GM23338 (cell line): ENCODE data around the gene RGS6. TPM values are rescaled to one million over a fixed set of nuclear protein-coding genes. Genes with fewer than 3 reads are reported as not detected.

Experiments
- ATAC-seq: fragments of 200-7000 bp; cut with Tn5 transposase; 3 replicates; pipeline ENCODE4 v1.9.1; 2020
- DNase-seq: peaks from one replicate; pipeline ENCODE4 v3.0.0-alpha.2; 2015; ENCODE audit warnings: low spot score
- H2AFZ ChIP-seq: fragments of 200-600 bp; sonication (generic); 2 replicates; pipeline ENCODE4 v1.8.0; 2016; ENCODE audit warnings: antibody characterized with exemption, mild to moderate bottlenecking, moderate library complexity
- H3F3A ChIP-seq: fragments of 200-600 bp; sonication (generic); replicated peaks from 2 replicates; pipeline ENCODE4 v1.8.0; 2017; ENCODE audit warnings: antibody characterized with exemption, mixed run types, low read depth
- H3K27ac ChIP-seq: fragments of 200-600 bp; sonication (generic); 2 replicates; pipeline ENCODE4 v1.6.1; 2016; ENCODE audit warnings: low read depth
- H3K27me3 ChIP-seq: fragments of 200-600 bp; sonication (generic); 2 replicates; pipeline ENCODE4 v1.8.0; 2016; ENCODE audit warnings: mild to moderate bottlenecking, mixed run types, moderate library complexity; ENCODE audit not compliant: insufficient read depth
- H3K36me3 ChIP-seq: fragments of 200-600 bp; sonication (generic); 2 replicates; pipeline ENCODE4 v1.8.0; 2016; ENCODE audit warnings: mild to moderate bottlenecking; ENCODE audit not compliant: insufficient read depth
- H3K4me1 ChIP-seq: fragments of 200-600 bp; sonication (generic); 2 replicates; pipeline ENCODE4 v1.8.0; 2016; ENCODE audit warnings: mild to moderate bottlenecking, moderate library complexity; ENCODE audit not compliant: insufficient read depth
- H3K4me2 ChIP-seq: fragments of 200-600 bp; sonication (generic); 2 replicates; pipeline ENCODE4 v1.7.1; 2017; ENCODE audit warnings: mixed run types
- H3K4me3 ChIP-seq: fragments of 200-600 bp; sonication (generic); 2 replicates; pipeline ENCODE4 v1.6.1; 2016; ENCODE audit warnings: mixed run types
- H3K79me2 ChIP-seq: fragments of 200-600 bp; sonication (generic); replicated peaks from 2 replicates; pipeline ENCODE4 v1.8.0; 2017; ENCODE audit warnings: mild to moderate bottlenecking; ENCODE audit not compliant: insufficient read depth
- H3K9me2 ChIP-seq: fragments of 200-600 bp; sonication (generic); 2 replicates; pipeline ENCODE4 v1.8.0; 2017; ENCODE audit not compliant: insufficient read depth
- H4K20me1 ChIP-seq: fragments of 200-600 bp; sonication (generic); replicated peaks from 2 replicates; pipeline ENCODE4 v1.8.0; 2017; ENCODE audit warnings: mild to moderate bottlenecking; ENCODE audit not compliant: insufficient read depth
- H3K27ac Mint-ChIP-seq: 2 replicates; pipeline ENCODE4 v1.8.0; 2020; ENCODE audit warnings: inconsistent platforms, mild to moderate bottlenecking, moderate library complexity, mixed read lengths
- H3K27me3 Mint-ChIP-seq: 3 replicates; pipeline ENCODE4 v1.8.0; 2022; ENCODE audit warnings: low read depth, mild to moderate bottlenecking, moderate library complexity, mixed read lengths, inconsistent platforms; ENCODE audit not compliant: insufficient read depth, poor library complexity
- H3K36me3 Mint-ChIP-seq: 3 replicates; pipeline ENCODE4 v1.8.0; 2021; ENCODE audit warnings: low read depth, mild to moderate bottlenecking, inconsistent platforms, moderate library complexity, mixed read lengths
- H3K4me1 Mint-ChIP-seq: 3 replicates; pipeline ENCODE4 v1.8.0; 2020; ENCODE audit warnings: mild to moderate bottlenecking, inconsistent platforms, mixed read lengths
- H3K4me3 Mint-ChIP-seq: 3 replicates; pipeline ENCODE4 v1.8.0; 2021; ENCODE audit warnings: moderate library complexity, mild to moderate bottlenecking, inconsistent platforms, mixed read lengths
- H3K9me3 Mint-ChIP-seq: 3 replicates; pipeline ENCODE4 v1.8.0; 2020; ENCODE audit warnings: moderate library complexity, mild to moderate bottlenecking, inconsistent platforms, mixed read lengths
- CREB1 ChIP-seq: fragments of 250-450 bp; sonication (Bioruptor Pico); IDR thresholded peaks from 2 replicates; pipeline ENCODE4 v1.5.0; 2020; ENCODE audit warnings: low read depth, mild to moderate bottlenecking, moderate library complexity
- EZH2 ChIP-seq: fragments of 200-600 bp; sonication (generic); IDR thresholded peaks from one replicate; pipeline ENCODE4 v1.8.0; 2017; ENCODE audit warnings: antibody characterized with exemption, mild to moderate bottlenecking, low read depth; ENCODE audit not compliant: unreplicated experiment
- EZH2phosphoT487 ChIP-seq: fragments of 200-600 bp; sonication (generic); IDR thresholded peaks from one replicate; pipeline ENCODE4 v1.8.1; 2018; ENCODE audit warnings: antibody characterized with exemption; ENCODE audit not compliant: unreplicated experiment
- JUNB ChIP-seq: IDR thresholded peaks from one replicate; pipeline ENCODE4 v1.6.1; 2016; ENCODE audit warnings: antibody characterized with exemption; ENCODE audit not compliant: unreplicated experiment
- POLR2AphosphoS5 ChIP-seq: IDR thresholded peaks from 2 replicates; pipeline ENCODE4 v1.6.1; 2016; ENCODE audit warnings: antibody characterized with exemption, low read depth
- ZNF114 ChIP-seq: fragments of 250-450 bp; sonication (Bioruptor Pico); IDR thresholded peaks from 2 replicates; pipeline ENCODE4 v1.5.0; 2020; ENCODE audit warnings: mild to moderate bottlenecking, moderate library complexity
- polyA plus RNA-seq: library from polyadenylated mRNA; unstranded; fragments of >200 nt; fragmentation: Nextera tagmentation; extraction: Ambion mirVana; gene quantifications from 2 replicates; pipeline ENCODE4 v1.2.1, GENCODE V29; 2016
- total RNA-seq: library from RNA; depleted of rRNA; stranded (reverse); fragments of >200 nt; shearing (Covaris generic); gene quantifications from 2 replicates; pipeline ENCODE4 v1.2.3, GENCODE V29; 2014
- TF ChIP-seq, protein P1 (sequence below), 2 experiments: fragments of 200-600 bp in 1 of 2; sonication (generic) in 1 of 2; conservative IDR thresholded peaks; 2 replicates each; pipeline versions ENCODE4 v1.5.1 to v1.6.1; 2016 to 2017; ENCODE audit warnings: antibody characterized with exemption in 2 of 2, low read depth in 2 of 2, mild to moderate bottlenecking in 2 of 2, moderate library complexity in 1 of 2
- TF ChIP-seq, protein P2 (sequence below): fragments of 250-450 bp; sonication (Bioruptor Pico); IDR thresholded peaks from 2 replicates; pipeline ENCODE4 v1.5.0; 2020; ENCODE audit warnings: mild to moderate bottlenecking, moderate library complexity

Gene RGS6
- total and polyA plus RNA-seq, 2 experiments from 2014 or later, result 0.66 to 0.83 TPM

DNA sequence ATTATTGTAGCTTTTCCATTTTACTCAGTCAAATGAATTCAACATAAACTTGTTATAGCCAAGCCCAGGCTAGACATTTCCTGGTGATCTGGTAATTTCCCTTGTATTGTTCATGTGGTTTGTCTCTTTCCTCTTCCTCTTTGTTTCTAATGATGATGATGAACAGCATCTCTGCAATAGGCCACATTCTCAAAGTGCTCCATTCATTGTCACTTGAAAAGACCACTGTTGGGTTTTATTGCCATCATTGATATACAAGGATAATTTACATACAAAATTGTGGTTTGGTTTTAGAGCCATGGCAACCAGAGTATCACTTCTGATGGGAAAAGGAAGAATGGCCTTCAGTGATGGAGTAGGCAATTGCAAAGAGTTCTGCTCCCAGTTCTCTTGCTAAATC, 379.3 kb downstream of the RGS6 start:
- H3K4me3 ChIP-seq, result no peak overlapping the region
- no peak for DNase-seq
- Mint-ChIP-seq H3K27ac (no peak overlapping the region), H3K9me3 (peaks cover 7% of the 10 kb centered on the region; the same call in 2 of the 3 replicates), H3K4me1 (peaks cover 11% of the 10 kb centered on the region; the same call in 2 of the 3 replicates), H3K4me3 (no peak overlapping the region), H3K36me3 (no peaks in the 10 kb centered on the region), H3K27me3 (no peaks in the 10 kb centered on the region)
- no peaks in the 10 kb centered on the region; the same call in 1 of the 2 replicates for H3K4me1 ChIP-seq
- no peaks in the 10 kb centered on the region for H3F3A ChIP-seq
- ATAC-seq, result no peak
- no peak overlapping the region for H2AFZ ChIP-seq
- TF ChIP-seq, protein P1, sequence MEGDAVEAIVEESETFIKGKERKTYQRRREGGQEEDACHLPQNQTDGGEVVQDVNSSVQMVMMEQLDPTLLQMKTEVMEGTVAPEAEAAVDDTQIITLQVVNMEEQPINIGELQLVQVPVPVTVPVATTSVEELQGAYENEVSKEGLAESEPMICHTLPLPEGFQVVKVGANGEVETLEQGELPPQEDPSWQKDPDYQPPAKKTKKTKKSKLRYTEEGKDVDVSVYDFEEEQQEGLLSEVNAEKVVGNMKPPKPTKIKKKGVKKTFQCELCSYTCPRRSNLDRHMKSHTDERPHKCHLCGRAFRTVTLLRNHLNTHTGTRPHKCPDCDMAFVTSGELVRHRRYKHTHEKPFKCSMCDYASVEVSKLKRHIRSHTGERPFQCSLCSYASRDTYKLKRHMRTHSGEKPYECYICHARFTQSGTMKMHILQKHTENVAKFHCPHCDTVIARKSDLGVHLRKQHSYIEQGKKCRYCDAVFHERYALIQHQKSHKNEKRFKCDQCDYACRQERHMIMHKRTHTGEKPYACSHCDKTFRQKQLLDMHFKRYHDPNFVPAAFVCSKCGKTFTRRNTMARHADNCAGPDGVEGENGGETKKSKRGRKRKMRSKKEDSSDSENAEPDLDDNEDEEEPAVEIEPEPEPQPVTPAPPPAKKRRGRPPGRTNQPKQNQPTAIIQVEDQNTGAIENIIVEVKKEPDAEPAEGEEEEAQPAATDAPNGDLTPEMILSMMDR (conservative IDR thresholded peaks at IDR 0.05; ENCODE audit: low read depth in 2 of 2), result no peak
- TF ChIP-seq JUNB, result no peak
- TF ChIP-seq EZH2, result no peak
- TF ChIP-seq ZNF114 (CRISPR knock-in tag), result no peak
- TF ChIP-seq CREB1, result no peak
- TF ChIP-seq, protein P2, sequence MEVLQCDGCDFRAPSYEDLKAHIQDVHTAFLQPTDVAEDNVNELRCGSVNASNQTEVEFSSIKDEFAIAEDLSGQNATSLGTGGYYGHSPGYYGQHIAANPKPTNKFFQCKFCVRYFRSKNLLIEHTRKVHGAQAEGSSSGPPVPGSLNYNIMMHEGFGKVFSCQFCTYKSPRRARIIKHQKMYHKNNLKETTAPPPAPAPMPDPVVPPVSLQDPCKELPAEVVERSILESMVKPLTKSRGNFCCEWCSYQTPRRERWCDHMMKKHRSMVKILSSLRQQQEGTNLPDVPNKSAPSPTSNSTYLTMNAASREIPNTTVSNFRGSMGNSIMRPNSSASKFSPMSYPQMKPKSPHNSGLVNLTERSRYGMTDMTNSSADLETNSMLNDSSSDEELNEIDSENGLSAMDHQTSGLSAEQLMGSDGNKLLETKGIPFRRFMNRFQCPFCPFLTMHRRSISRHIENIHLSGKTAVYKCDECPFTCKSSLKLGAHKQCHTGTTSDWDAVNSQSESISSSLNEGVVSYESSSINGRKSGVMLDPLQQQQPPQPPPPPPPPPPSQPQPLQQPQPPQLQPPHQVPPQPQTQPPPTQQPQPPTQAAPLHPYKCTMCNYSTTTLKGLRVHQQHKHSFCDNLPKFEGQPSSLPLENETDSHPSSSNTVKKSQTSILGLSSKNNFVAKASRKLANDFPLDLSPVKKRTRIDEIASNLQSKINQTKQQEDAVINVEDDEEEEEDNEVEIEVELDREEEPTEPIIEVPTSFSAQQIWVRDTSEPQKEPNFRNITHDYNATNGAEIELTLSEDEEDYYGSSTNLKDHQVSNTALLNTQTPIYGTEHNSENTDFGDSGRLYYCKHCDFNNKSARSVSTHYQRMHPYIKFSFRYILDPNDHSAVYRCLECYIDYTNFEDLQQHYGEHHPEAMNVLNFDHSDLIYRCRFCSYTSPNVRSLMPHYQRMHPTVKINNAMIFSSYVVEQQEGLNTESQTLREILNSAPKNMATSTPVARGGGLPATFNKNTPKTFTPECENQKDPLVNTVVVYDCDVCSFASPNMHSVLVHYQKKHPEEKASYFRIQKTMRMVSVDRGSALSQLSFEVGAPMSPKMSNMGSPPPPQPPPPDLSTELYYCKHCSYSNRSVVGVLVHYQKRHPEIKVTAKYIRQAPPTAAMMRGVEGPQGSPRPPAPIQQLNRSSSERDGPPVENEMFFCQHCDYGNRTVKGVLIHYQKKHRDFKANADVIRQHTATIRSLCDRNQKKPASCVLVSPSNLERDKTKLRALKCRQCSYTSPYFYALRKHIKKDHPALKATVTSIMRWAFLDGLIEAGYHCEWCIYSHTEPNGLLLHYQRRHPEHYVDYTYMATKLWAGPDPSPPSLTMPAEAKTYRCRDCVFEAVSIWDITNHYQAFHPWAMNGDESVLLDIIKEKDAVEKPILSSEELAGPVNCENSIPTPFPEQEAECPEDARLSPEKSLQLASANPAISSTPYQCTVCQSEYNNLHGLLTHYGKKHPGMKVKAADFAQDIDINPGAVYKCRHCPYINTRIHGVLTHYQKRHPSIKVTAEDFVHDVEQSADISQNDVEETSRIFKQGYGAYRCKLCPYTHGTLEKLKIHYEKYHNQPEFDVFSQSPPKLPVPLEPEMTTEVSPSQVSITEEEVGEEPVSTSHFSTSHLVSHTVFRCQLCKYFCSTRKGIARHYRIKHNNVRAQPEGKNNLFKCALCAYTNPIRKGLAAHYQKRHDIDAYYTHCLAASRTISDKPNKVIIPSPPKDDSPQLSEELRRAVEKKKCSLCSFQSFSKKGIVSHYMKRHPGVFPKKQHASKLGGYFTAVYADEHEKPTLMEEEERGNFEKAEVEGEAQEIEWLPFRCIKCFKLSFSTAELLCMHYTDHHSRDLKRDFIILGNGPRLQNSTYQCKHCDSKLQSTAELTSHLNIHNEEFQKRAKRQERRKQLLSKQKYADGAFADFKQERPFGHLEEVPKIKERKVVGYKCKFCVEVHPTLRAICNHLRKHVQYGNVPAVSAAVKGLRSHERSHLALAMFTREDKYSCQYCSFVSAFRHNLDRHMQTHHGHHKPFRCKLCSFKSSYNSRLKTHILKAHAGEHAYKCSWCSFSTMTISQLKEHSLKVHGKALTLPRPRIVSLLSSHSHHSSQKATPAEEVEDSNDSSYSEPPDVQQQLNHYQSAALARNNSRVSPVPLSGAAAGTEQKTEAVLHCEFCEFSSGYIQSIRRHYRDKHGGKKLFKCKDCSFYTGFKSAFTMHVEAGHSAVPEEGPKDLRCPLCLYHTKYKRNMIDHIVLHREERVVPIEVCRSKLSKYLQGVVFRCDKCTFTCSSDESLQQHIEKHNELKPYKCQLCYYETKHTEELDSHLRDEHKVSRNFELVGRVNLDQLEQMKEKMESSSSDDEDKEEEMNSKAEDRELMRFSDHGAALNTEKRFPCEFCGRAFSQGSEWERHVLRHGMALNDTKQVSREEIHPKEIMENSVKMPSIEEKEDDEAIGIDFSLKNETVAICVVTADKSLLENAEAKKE (CRISPR knock-in tag), result no peak
- TF ChIP-seq EZH2phosphoT487, result no peak
- TF ChIP-seq POLR2AphosphoS5, result no peak
- no peaks in the 10 kb centered on the region for H3K79me2 ChIP-seq
- H3K36me3 ChIP-seq, result no peaks in the 10 kb centered on the region
- no peak overlapping the region for H3K27ac ChIP-seq
- no peaks in the 10 kb centered on the region for H4K20me1 ChIP-seq
- peaks cover 1% of the 10 kb centered on the region; the same call in 1 of the 2 replicates for H3K9me2 ChIP-seq
- H3K4me2 ChIP-seq, result no peak overlapping the region
- no peaks in the 10 kb centered on the region for H3K27me3 ChIP-seq
